ENCODE data around the gene HMX3.

Gene HMX3

GRCh38 chr10:123092635-123093414 is 42.9 kb upstream of the HMX3 start:
- no peak for DNase-seq (ENCODE audit: low spot score)
- no peak for TF ChIP-seq CTCF (IDR thresholded peaks at IDR 0.05; ENCODE audit: poor library complexity, severe bottlenecking)

DNA sequence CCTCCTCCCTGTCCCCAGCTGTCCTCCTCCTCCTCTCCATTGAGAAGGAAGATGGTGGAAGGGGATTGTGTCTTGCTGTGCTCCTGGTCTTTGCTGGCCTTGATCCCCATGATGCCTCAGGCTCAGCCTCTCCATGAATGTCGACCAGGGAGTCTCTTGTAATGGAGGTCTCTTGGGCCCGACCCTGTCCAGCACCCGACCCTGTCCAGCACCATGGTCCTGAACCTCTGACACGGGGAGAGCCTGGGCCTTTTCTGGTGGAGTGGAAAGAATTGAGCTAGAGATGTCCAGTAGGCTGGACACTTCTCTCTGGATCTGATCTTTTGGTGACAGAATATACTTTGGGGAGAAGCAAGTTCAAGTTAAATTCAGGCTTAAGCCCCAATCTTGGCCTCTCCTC is 42.3 kb upstream of the HMX3 start:
- Histone ChIP-seq H3K4me3 (ENCODE audit: severe bottlenecking) (no peak overlapping the region), H3K36me3 (ENCODE audit: low read depth) (no peaks in the 10 kb centered on the region), H3K27me3 (ENCODE audit: insufficient read depth, poor library complexity, severe bottlenecking) (no peaks in the 10 kb centered on the region), H3K4me1 (ENCODE audit: insufficient read depth, poor library complexity, severe bottlenecking) (no peaks in the 10 kb centered on the region), H3K27ac (ENCODE audit: poor library complexity, severe bottlenecking) (no peak overlapping the region), H3K9me3 (ENCODE audit: severe bottlenecking) (no peaks in the 10 kb centered on the region)
- no peak for TF ChIP-seq CTCF (IDR thresholded peaks at IDR 0.05; ENCODE audit: poor library complexity, severe bottlenecking)
- no peak for DNase-seq (ENCODE audit: low spot score)
- ATAC-seq (ENCODE audit: low read depth), result no peak

More at GRCh38 chr10:123092635-123093414, 42.9 kb upstream of the HMX3 start:
- no peaks in the 10 kb centered on the region for H3K9me3 ChIP-seq (ENCODE audit: severe bottlenecking)
- H3K36me3 ChIP-seq (ENCODE audit: low read depth), result no peaks in the 10 kb centered on the region
- H3K4me3 ChIP-seq (ENCODE audit: severe bottlenecking), result no peak overlapping the region
- no peak for ATAC-seq (ENCODE audit: low read depth)
- H3K27ac ChIP-seq (ENCODE audit: poor library complexity, severe bottlenecking), result no peak overlapping the region
- no peaks in the 10 kb centered on the region for H3K4me1 ChIP-seq (ENCODE audit: insufficient read depth, poor library complexity, severe bottlenecking)
- no peaks in the 10 kb centered on the region for H3K27me3 ChIP-seq (ENCODE audit: insufficient read depth, poor library complexity, severe bottlenecking)

- H3K4me1 ChIP-seq (ENCODE audit: insufficient read depth, poor library complexity, severe bottlenecking), result no peaks in the 10 kb centered on the region
- no peak for TF ChIP-seq CTCF (IDR thresholded peaks at IDR 0.05; ENCODE audit: poor library complexity, severe bottlenecking)
- ATAC-seq (ENCODE audit: low read depth) (no peak), DNase-seq (ENCODE audit: low spot score) (no peak)
- H3K9me3 ChIP-seq (ENCODE audit: severe bottlenecking), result no peaks in the 10 kb centered on the region
- H3K36me3 ChIP-seq (ENCODE audit: low read depth), result no peaks in the 10 kb centered on the region
- H3K4me3 ChIP-seq (ENCODE audit: severe bottlenecking), result no peak overlapping the region
- no peaks in the 10 kb centered on the region for H3K27me3 ChIP-seq (ENCODE audit: insufficient read depth, poor library complexity, severe bottlenecking)
- no peak overlapping the region for H3K27ac ChIP-seq (ENCODE audit: poor library complexity, severe bottlenecking)
Measured at GRCh38 chr10:123096452-123096851, 39.3 kb upstream of the HMX3 start.

DNA sequence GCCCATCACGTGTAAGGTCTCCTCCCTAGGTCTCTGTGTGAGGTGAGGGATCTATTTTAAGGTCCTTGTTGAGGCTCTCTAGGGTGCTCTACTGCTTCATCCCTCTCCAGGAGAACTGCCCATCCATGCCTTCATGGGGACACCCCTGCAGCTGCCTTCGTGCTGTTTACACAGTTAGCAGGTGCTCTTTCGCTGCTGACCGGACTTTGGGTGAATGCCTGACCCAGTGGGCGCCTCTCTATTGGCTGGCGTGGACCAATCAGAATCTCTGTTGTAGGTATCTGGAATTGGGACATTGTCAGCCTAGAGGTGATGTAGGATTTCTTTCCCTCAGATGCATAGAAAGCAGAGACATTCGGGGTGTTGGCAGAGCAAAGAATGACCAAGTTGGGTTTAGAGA is 38.7 kb upstream of the HMX3 start:
- no peaks in the 10 kb centered on the region for H3K9me3 ChIP-seq (ENCODE audit: severe bottlenecking)
- DNase-seq (ENCODE audit: low spot score) (no peak), ATAC-seq (ENCODE audit: low read depth) (no peak)
- no peak overlapping the region for H3K4me3 ChIP-seq (ENCODE audit: severe bottlenecking)
- H3K36me3 ChIP-seq (ENCODE audit: low read depth), result no peaks in the 10 kb centered on the region
- H3K4me1 ChIP-seq (ENCODE audit: insufficient read depth, poor library complexity, severe bottlenecking), result no peaks in the 10 kb centered on the region
- H3K27me3 ChIP-seq (ENCODE audit: insufficient read depth, poor library complexity, severe bottlenecking), result no peaks in the 10 kb centered on the region
- H3K27ac ChIP-seq (ENCODE audit: poor library complexity, severe bottlenecking), result no peak overlapping the region
- no peak for TF ChIP-seq CTCF (IDR thresholded peaks at IDR 0.05; ENCODE audit: poor library complexity, severe bottlenecking)

Data from RWPE2 (cell line).